Cerebellar cortex (tissue), 1 donor: ENCODE data around the gene DTD2.

Source experiments
- DNase-seq: peaks from one replicate; pipeline ENCODE4 v3.0.0-alpha.2; 2015; ENCODE audit warnings: low spot score

Gene DTD2

DNA sequence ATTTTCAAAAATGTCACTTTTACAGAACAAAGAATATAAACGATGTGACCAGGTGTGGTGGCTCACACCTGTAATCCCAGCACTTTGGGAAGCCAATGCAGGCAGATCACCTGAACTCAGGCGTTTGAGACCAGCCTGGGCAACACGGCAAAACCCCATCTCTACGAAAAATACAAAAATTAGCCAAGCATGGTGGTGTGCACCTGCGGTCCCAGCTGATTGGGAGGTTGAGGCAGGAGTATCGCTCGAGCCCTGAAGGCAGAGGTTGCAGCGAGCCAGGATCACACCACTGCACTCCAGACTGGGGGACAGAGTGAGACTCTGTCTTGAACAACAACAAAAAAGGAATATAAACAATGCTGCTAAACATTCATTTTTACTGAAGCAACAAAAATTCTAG, 52.2 kb downstream of the DTD2 start:
- DNase-seq, result no peak

DNA sequence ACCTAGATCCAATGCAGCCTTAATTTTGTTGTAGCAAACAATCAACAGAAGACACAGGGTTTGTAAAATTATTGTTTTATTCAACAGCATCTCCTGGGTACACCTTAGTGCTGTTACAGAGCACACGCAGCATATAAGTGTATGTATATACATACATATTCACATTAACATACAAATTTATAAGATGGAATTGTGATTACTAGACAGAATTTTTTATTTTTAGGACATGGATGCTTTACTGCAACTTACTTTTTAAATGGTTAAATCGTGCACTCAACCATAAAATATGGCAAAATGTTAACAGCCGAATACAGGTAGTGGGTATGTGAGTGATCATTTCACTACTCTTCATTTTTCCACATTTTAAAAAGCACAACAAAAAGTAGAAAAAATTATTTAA, 53.6 kb downstream of the DTD2 start:
- DNase-seq, result no peak

DNA sequence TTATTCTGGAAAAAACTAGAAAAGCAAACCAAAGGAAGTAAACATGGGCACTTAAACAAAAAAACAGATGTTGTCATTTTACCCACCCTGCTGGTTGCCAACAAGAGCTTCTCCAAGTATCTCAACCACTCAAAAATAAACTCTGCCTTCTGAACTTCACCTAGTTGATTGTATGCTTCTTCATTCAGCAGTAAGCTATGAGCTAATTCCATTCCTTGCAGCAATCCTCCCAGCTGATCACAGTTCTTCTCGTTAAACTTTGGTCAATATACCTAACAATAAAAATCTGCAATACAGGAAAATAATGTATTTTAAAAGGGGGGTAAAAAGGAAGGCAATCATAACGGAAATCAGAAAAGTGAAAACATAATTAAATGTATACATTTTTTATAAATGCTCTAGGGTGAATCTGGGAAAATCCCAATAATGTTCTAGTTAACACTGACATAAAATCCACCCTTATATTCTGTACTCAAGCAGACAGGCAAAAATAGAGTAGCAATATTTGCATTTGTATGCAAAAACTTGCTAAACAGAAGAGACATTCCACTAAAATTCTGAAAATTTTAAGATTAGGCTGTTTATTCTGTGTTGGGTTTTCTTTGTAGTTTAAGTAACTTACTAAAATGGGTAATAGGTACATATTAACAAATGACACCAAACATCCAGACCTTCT, 54.4 kb downstream of the DTD2 start:
- DNase-seq, result no peak

DNA sequence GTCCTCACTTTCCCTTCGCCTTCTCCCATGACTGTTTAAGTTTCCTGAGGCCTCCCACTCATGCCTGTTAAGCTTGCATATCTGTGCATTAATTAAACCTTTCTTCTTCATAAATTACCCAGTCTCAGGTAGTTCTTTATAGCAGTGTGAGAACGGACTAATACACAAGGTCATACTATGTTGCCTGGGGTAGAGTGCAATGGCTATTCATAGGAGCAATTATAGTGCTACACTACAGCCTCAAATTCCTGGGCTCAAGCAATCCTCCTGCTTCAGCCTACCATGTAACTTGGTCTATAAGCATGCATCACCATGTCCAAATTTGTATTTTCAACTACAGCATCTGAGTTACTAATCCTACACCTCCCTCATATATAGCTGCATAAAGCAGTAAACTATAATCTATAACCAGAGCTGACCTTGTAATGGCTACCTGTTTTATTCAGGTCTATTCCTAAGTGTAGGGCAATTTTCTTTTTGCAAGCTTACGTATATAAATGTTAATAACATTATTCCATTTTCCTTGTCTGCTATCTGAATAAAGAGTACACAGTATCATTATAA, 55.9 kb downstream of the DTD2 start:
- no peak for DNase-seq

DNA sequence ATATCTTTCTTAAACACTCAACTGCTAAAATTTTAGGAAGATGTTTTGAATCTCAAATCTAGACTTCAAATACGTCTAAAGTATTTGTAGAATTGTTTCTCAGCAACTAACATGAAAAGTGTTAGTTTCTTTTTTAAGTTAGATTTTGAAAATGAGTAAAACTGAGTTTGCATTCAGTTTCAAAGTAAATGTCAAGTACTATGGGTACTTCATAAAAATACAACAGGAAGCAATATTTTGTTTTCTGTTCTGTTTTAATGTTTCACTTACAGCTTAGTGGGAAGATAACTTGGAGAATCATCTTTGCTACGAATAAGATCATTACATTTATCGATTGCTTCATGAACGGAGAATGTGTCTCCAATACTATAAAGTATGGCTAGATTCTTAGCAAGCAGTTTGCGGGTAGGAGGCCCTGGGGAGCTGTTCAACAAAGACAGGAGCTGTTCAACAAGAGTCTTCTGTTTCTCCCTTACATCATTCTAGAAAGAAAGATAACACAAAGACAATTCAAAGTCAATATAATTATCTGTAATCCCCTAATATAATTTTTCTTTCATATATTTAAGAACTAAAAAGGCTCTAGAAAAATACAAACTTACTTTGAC, 57.2 kb downstream of the DTD2 start:
- DNase-seq, result no peak
